Measurements from ENCODE around the gene HSPA1L. TPM values are rescaled to one million over a fixed set of nuclear protein-coding genes. Genes with fewer than 3 reads are reported as not detected.
"Not testable (repeated sequence)": the region's sequence is repeated elsewhere in the genome, so short reads cannot be mapped to it uniquely, and the experiment has no call there.

The HSPA1L gene
- total RNA-seq, 2 donors from 2014 or later = 1.1 to 1.2 TPM

- DNase-seq (ENCODE audit: low spot score) = no peak
- H3K4me3 ChIP-seq = peak overlapping the region; percentile 81
- ATAC-seq (ENCODE audit: insufficient number of reproducible peaks, low FRiP score, low read depth) = no peak
- no peaks in the 10 kb centered on the region for H3K9me3 ChIP-seq
- no peaks in the 10 kb centered on the region for H3K36me3 ChIP-seq
- no peaks in the 10 kb centered on the region for H3K27me3 ChIP-seq (replicated peaks; ENCODE audit: insufficient read depth)
- peak overlapping the region; percentile 91 to 93 for H3K27ac ChIP-seq
- TF ChIP-seq, protein P1, sequence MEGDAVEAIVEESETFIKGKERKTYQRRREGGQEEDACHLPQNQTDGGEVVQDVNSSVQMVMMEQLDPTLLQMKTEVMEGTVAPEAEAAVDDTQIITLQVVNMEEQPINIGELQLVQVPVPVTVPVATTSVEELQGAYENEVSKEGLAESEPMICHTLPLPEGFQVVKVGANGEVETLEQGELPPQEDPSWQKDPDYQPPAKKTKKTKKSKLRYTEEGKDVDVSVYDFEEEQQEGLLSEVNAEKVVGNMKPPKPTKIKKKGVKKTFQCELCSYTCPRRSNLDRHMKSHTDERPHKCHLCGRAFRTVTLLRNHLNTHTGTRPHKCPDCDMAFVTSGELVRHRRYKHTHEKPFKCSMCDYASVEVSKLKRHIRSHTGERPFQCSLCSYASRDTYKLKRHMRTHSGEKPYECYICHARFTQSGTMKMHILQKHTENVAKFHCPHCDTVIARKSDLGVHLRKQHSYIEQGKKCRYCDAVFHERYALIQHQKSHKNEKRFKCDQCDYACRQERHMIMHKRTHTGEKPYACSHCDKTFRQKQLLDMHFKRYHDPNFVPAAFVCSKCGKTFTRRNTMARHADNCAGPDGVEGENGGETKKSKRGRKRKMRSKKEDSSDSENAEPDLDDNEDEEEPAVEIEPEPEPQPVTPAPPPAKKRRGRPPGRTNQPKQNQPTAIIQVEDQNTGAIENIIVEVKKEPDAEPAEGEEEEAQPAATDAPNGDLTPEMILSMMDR (IDR thresholded peaks at IDR 0.05) = no peak
- peaks cover 8 to 17% of the 10 kb centered on the region in 2 donors for H3K4me1 ChIP-seq (ENCODE audit: control insufficient read depth in 1 of 2, low read depth in 2 of 2)
Measured at GRCh38 chr6:31813465-31813849, 1.6 kb downstream of the HSPA1L start.

GRCh38 chr6:31811645-31812044 is 3.4 kb downstream of the HSPA1L start:
- TF ChIP-seq, protein P1 (IDR thresholded peaks at IDR 0.05) = no peak
- no peak for ATAC-seq (ENCODE audit: insufficient number of reproducible peaks, low FRiP score, low read depth)
- Histone ChIP-seq H3K9me3 (no peaks in the 10 kb centered on the region), H3K36me3 (no peaks in the 10 kb centered on the region), H3K4me1 (ENCODE audit: control insufficient read depth in 1 of 2, low read depth in 2 of 2) (peaks cover 12 to 16% of the 10 kb centered on the region in 2 donors), H3K4me3 (no peak overlapping the region), H3K27me3 (replicated peaks; ENCODE audit: insufficient read depth) (no peaks in the 10 kb centered on the region), H3K27ac (no peak overlapping the region)
- no peak for DNase-seq (ENCODE audit: low spot score)

DNA sequence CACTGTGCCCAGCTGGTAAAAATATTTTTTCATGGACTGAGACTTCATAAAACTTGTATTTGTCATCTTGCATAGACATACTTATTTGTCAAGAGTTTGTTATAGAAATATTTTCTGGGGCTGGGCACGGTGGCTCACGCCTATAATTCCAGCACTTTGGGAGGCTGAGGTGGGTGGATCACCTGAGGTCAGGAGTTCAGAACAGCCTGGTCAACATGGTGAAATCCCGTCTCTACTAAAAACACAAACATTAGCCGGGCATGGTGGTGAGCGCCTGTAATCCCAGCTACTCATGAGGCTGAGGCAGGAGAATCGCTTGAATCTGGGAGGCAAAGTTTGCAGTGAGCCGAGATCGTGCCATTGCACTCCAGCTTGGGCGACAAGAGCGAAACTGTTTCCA is 6.5 kb downstream of the HSPA1L start:
- ATAC-seq (ENCODE audit: insufficient number of reproducible peaks, low FRiP score, low read depth); DNase-seq (ENCODE audit: low spot score); H3K27ac ChIP-seq; H3K9me3 ChIP-seq; H3K4me3 ChIP-seq; H3K27me3 ChIP-seq (replicated peaks; ENCODE audit: insufficient read depth); H3K36me3 ChIP-seq: not testable (repeated sequence)
- peaks cover 14 to 23% of the 10 kb centered on the region in 2 donors for H3K4me1 ChIP-seq (ENCODE audit: control insufficient read depth in 1 of 2, low read depth in 2 of 2)

DNA sequence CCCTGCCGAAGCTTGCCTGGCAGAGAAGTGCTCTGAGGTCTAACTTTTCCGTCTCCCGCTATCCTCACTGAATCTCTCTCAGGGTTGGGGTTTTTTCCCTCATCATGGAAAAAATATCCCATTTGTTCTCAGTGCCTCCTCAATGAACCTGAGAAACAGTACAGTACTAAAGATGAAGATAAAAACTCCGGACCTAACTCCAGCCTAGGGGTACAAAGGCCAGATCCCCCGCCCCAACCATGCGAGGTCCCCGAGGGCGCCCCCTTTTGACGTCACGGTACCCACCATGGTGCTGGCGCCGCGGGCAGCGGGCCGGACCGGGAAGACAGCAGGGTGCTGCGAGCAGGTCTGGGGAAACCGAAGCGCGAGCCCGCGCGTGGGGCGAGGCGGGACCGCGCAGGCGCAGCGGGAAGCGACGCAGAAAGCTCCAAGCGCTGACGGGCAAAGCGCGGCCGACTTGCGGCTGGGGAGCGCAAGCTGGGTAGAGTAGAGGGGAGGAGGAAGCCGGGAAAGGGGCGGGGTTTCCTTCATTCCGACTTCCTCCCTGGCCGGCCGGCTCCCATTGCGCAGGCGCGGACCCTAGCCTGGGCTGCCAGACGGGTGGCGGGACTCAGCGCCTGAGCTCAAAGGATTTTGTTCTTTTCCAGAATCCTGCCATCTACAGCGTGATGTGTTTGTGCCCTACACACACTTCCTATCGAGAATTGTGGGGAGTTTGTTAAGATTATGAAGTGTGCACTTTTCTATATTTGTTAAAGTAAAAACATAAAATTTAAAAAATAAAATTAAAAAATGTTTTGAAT is 8.4 kb downstream of the HSPA1L start, which contains the start of gene LSM2:
TSS of gene LSM2 (minus strand) at position 497 of the 803 bp plus-strand sequence. CDS start at position 288, 209 bp downstream.
- Histone ChIP-seq H3K27ac (peak within 1 kb of the TSS; percentile 91 to 92), H3K4me3 (peak within 1 kb of the TSS; percentile 80), H3K36me3 (no peaks in the 10 kb centered on the region), H3K27me3 (replicated peaks; ENCODE audit: insufficient read depth) (no peaks in the 10 kb centered on the region), H3K9me3 (no peaks in the 10 kb centered on the region), H3K4me1 (ENCODE audit: control insufficient read depth in 1 of 2, low read depth in 2 of 2) (peaks cover 12 to 19% of the 10 kb centered on the region in 2 donors)
- peak; percentile 96 for ATAC-seq (ENCODE audit: insufficient number of reproducible peaks, low FRiP score, low read depth)
- TF ChIP-seq, protein P1 (IDR thresholded peaks at IDR 0.05) = no peak
- peak; percentile 93 for DNase-seq (ENCODE audit: low spot score)

DNA sequence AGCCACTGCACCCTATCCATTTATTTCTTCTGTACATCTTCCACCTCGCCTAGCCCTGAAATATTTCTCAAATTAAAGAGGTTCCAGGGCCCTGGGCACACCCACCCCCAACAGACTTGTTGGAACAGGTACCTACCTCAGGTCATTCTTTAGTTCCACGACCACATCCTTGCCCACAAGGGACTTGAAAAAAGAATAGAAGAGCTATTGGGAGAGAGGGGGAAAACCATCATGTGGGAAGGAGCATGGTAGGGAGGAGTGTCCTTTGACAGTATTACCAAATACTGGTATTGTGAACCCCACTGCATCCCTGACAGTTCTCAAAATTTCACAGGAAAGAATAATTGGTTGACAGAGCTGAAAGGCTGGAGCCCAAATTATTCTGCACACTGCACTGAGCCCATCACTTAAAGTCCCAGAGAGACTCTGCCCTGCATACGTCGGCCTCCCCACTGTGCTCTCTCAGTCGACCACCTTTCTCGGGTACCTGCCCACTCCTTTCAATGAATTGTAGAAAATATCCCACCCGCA is 9.1 kb downstream of the HSPA1L start:
- no peaks in the 10 kb centered on the region for H3K27me3 ChIP-seq (replicated peaks; ENCODE audit: insufficient read depth)
- no peak for ATAC-seq (ENCODE audit: insufficient number of reproducible peaks, low FRiP score, low read depth)
- peak overlapping the region; percentile 80 for H3K4me3 ChIP-seq
- peaks cover 12 to 19% of the 10 kb centered on the region in 2 donors for H3K4me1 ChIP-seq (ENCODE audit: control insufficient read depth in 1 of 2, low read depth in 2 of 2)
- no peaks in the 10 kb centered on the region for H3K9me3 ChIP-seq
- no peaks in the 10 kb centered on the region for H3K36me3 ChIP-seq
- no peak for DNase-seq (ENCODE audit: low spot score)
- H3K27ac ChIP-seq = peak overlapping the region; percentile 91 to 92
- TF ChIP-seq, protein P1 (IDR thresholded peaks at IDR 0.05) = no peak

DNA sequence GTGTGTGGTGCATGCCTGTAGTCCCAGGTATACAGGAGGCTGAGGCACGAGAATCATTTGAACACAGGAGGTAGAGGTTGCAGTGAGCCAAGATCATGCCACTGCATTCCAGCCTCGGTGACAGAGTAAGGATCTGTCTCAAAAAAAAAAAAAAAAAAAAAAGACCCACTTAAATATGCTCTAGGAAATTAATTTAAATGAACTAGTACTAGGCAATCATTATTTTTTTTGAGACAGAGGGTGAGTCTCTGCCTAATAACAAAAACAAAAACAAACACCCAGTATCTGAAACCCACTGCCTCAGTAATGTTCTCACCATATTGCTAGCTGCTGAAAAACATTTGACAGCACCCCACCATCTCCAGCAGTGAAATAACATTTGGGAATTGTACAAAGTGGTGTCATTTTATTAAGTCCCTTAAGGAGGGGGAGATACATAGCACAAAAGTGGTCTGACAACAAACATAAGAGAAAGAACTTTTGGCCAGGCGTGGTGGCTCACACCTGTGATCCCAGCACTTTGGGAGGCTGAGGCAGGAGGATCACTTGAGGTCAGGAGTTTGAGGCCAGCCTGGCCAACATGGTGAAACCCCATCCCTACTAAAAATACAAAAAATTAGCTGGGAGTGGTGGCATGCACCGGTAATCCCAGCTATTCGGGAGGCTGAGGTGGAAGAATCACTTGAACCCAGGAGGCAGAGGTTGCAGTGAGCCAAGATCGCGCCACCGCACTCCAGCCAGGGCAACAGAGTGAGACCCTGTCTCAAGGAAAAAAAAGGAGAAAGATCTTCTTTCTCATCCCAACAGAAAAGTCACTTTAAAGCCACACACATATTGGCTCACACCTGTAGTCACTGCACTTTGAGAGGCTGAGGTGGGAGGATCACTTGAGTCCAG is 13.8 kb downstream of the HSPA1L start:
- ATAC-seq (ENCODE audit: insufficient number of reproducible peaks, low FRiP score, low read depth); DNase-seq (ENCODE audit: low spot score): not testable (repeated sequence)

More for the DNA sequence above, 13.8 kb downstream of the HSPA1L start:
- H3K27ac ChIP-seq; H3K4me3 ChIP-seq; H3K36me3 ChIP-seq; H3K9me3 ChIP-seq; H3K27me3 ChIP-seq (replicated peaks; ENCODE audit: insufficient read depth): not testable (repeated sequence)
- H3K4me1 ChIP-seq (ENCODE audit: control insufficient read depth in 1 of 2, low read depth in 2 of 2) = peaks cover 19 to 25% of the 10 kb centered on the region in 2 donors

All from thoracic aorta (tissue), 2 donors.